Tibial nerve (tissue), 4 donors: ENCODE results near the gene SDK2. TPM values are rescaled to one million over a fixed set of nuclear protein-coding genes. Genes with fewer than 3 reads are reported as not detected.
A peak's percentile ranks its signal among the peaks of the same experiment; 100 is the strongest.

Source experiments
- DNase-seq, 2 donors: peaks; one replicate each; pipeline ENCODE4 v3.0.0-alpha.2; 2019; ENCODE audit warnings: low spot score in 2 of 2
- H3K27ac ChIP-seq, 4 donors: fragments of 200-600 bp; sonication (generic) in 3 of 4; one replicate each; pipeline ENCODE4 v1.5.1; 2017 to 2019; ENCODE audit warnings: mild to moderate bottlenecking in 1 of 4
- H3K27me3 ChIP-seq, 2 donors: fragments of 200-600 bp; sonication (generic) in 1 of 2; one replicate each; pipeline versions ENCODE4 v1.5.1 to v1.6.0; 2017 to 2019
- H3K36me3 ChIP-seq, 3 donors: fragments of 200-600 bp; sonication (generic); one replicate each; pipeline ENCODE4 v1.5.1; 2018 to 2019
- H3K4me1 ChIP-seq, 4 donors: fragments of 200-600 bp; sonication (generic) in 3 of 4; one replicate each; pipeline ENCODE4 v1.5.1; 2017 to 2019
- H3K4me3 ChIP-seq, 4 donors: fragments of 200-600 bp; sonication (generic) in 3 of 4; one replicate each; pipeline ENCODE4 v1.5.1; 2017 to 2019; ENCODE audit warnings: mild to moderate bottlenecking in 1 of 4, moderate library complexity in 1 of 4
- H3K9me3 ChIP-seq, 4 donors: fragments of 200-600 bp; sonication (generic) in 3 of 4; one replicate each; pipeline ENCODE4 v1.5.1; 2017 to 2019
- EP300 ChIP-seq, 2 donors: sonication (generic); formaldehyde crosslinking; IDR thresholded peaks; one replicate each; pipeline ENCODE4 v1.6.1; 2017; ENCODE audit warnings: antibody characterized with exemption in 2 of 2, mild to moderate bottlenecking in 1 of 2
- POLR2A ChIP-seq, 2 donors: fragments of 450-650 bp; IDR thresholded peaks; one replicate each; pipeline ENCODE4 v1.6.1; 2017; ENCODE audit warnings: antibody characterized with exemption in 2 of 2, mild to moderate bottlenecking in 2 of 2, moderate library complexity in 2 of 2
- WGBS, 2 donors: methylation state at CpG; one replicate each; pipeline ENCODE4 v1.1.5; 2018; 5-methylcytosine and 5-hydroxymethylcytosine counted together
- total RNA-seq, 4 donors: library from RNA; depleted of rRNA; stranded (reverse); fragments of >200 nt; gene quantifications; one replicate each; pipeline ENCODE4 v1.1.0, GENCODE V29; 2016
- TF ChIP-seq, protein P1 (sequence below), 5 experiments: fragments of 200-600 bp in 3 of 5; fragments of 450-650 bp in 2 of 5; sonication (generic) in 3 of 5; IDR thresholded peaks; one replicate each; pipeline ENCODE4 v1.5.1; 2016 to 2019; ENCODE audit warnings: antibody characterized with exemption in 5 of 5, mild to moderate bottlenecking in 3 of 5, moderate library complexity in 2 of 5

The SDK2 gene
- total RNA-seq, 4 donors from 2014 or later, result 3.1 to 6.3 (median 4.6) TPM

DNA sequence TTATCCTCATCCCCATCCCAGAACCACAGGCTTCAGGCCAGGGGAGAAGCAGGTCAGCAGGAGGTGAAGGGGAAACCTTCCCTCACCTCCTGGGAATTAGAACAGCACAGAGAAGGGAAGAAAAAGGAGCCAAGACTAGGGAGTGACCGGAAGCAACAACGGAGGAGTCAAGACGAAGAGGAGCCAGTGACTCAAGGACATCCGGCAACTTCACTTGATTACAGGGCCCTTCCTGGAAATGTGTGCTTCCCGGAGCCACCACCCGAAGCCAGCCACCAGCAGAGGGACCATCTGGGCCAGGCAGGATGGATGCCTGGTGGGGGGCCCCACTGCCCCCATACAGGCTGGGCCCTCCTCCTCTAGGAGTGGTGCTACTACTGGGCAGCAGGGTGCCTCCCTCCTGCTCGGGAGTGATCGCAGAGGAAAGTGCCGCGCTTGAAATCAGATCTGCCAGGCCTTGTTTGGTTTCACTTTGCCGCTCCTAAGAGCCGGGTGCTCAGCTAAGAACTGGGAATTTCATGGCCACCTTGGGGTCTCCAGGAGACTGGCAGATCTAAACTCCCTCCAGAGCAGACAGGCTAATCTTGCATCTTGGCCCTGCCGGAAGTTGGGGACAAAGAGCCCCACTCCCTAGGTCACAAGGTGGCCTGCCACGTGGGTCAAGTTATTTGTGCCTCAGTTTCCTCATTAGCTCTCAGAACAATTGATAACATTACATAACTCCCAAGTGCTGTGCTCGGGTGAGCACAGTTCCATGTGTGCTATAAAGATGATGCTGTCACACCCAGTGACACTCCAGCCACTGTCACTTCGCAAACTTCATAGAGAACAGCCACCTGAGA is 339.1 kb downstream of the SDK2 start:
- no peaks in the 10 kb centered on the region for H3K9me3 ChIP-seq
- no peaks in the 10 kb centered on the region for H3K36me3 ChIP-seq
- H3K27me3 ChIP-seq, result no peaks in the 10 kb centered on the region
- DNase-seq, result no peak
- 12 to 20% methylated on average over 14 to 15 of the region's 16 CpGs for WGBS, 2 donors
- H3K4me3 ChIP-seq, result peak overlapping the region; percentile 22 to 54 (median 36)
- peaks cover 3 to 94% (median 77%) of the 10 kb centered on the region in 4 donors for H3K4me1 ChIP-seq
- TF ChIP-seq POLR2A (IDR thresholded peaks at IDR 0.05), result no peak
- TF ChIP-seq, protein P1, sequence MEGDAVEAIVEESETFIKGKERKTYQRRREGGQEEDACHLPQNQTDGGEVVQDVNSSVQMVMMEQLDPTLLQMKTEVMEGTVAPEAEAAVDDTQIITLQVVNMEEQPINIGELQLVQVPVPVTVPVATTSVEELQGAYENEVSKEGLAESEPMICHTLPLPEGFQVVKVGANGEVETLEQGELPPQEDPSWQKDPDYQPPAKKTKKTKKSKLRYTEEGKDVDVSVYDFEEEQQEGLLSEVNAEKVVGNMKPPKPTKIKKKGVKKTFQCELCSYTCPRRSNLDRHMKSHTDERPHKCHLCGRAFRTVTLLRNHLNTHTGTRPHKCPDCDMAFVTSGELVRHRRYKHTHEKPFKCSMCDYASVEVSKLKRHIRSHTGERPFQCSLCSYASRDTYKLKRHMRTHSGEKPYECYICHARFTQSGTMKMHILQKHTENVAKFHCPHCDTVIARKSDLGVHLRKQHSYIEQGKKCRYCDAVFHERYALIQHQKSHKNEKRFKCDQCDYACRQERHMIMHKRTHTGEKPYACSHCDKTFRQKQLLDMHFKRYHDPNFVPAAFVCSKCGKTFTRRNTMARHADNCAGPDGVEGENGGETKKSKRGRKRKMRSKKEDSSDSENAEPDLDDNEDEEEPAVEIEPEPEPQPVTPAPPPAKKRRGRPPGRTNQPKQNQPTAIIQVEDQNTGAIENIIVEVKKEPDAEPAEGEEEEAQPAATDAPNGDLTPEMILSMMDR (IDR thresholded peaks at IDR 0.05), result peak; percentile 16 to 60 (median 31)
- TF ChIP-seq EP300 (IDR thresholded peaks at IDR 0.05), result peak in 1 of 2 donors; percentile 82
- peak overlapping the region; percentile 87 to 99 (median 99) for H3K27ac ChIP-seq

DNA sequence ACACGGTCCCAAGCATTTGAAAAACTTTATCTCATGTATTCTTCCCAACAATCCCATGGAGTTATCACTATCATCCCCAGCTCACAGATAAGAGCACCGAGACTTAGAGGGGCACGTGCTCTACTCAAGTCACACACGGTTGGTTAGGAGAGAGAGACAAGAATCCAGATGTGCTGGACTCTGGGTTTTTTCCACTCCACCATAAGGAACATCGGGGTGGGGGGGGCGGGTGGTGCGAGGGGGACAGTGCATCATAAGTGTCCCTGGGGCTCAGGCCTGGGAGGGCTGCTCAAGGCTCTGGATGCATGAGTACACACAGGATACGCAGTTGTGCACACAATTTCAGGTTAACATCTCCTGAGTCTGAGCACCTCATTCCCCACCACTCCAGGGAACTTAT is 339.8 kb downstream of the SDK2 start:
- peaks cover 3 to 94% (median 77%) of the 10 kb centered on the region in 4 donors for H3K4me1 ChIP-seq
- 36 to 38% methylated on average over 8 of the region's 8 CpGs for WGBS, 2 donors

DNA sequence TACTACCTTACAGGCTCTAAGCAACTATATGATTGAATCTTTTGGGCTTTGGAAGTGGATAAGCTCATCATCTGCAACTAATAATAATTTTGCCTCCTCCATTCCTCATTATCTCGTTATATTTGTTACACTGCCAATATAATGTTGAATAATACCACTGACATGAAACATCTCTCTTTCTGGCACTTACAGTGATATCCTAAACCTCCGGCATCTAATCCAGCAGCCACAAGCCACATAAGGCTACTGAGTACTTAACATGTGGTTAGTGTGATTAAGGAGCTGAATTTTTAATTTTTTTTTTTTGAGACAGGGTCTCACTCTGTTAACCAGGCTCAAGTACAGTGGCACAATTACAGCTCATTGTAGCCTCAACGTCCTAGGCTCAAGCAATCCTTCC is 342.1 kb downstream of the SDK2 start:
- TF ChIP-seq POLR2A (IDR thresholded peaks at IDR 0.05), result no peak
- no peak for TF ChIP-seq EP300 (IDR thresholded peaks at IDR 0.05)
- TF ChIP-seq, protein P1 (IDR thresholded peaks at IDR 0.05), result no peak

More for the DNA sequence above, 339.8 kb downstream of the SDK2 start:
- Histone ChIP-seq H3K9me3 (no peaks in the 10 kb centered on the region), H3K27ac (peak overlapping the region; percentile 87 to 99 (median 99)), H3K4me3 (peak overlapping the region in 2 of 4 donors; percentile 48 to 54), H3K27me3 (no peaks in the 10 kb centered on the region), H3K36me3 (no peaks in the 10 kb centered on the region)
- no peak for DNase-seq
- TF ChIP-seq POLR2A (IDR thresholded peaks at IDR 0.05) (no peak), EP300 (IDR thresholded peaks at IDR 0.05) (no peak)
- TF ChIP-seq, protein P1 (IDR thresholded peaks at IDR 0.05), result no peak

DNA sequence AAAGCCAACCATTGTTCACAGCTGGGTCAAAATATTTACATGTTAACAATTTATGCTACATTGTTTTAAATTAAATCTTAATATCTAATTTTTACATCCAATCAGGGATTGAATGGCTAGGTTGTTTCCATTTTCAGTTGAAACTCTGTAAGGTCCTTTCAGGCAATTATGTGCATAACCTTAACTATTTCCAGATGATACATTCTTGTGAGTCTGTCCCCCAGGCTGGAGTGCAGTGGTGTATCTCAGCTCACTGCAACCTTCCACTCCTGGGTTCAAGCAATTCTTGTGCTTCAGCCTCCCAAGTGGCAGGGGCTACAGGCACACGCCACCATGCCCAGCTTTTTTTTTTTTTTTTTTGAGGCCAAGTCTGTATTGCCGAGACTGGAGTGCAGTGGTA is 342.9 kb downstream of the SDK2 start:
- no peak for DNase-seq
- WGBS, 2 donors, result 51 to 61% methylated on average over 2 of the region's 2 CpGs
- Histone ChIP-seq H3K27ac (peak overlapping the region in 2 of 4 donors; percentile 58 to 74), H3K36me3 (no peaks in the 10 kb centered on the region), H3K4me3 (no peak overlapping the region), H3K27me3 (no peaks in the 10 kb centered on the region), H3K4me1 (peaks cover 3 to 89% (median 63%) of the 10 kb centered on the region in 4 donors), H3K9me3 (no peaks in the 10 kb centered on the region)
- no peak for TF ChIP-seq POLR2A (IDR thresholded peaks at IDR 0.05)
- TF ChIP-seq, protein P1 (IDR thresholded peaks at IDR 0.05), result no peak
- TF ChIP-seq EP300 (IDR thresholded peaks at IDR 0.05), result no peak

More for the DNA sequence above, 342.1 kb downstream of the SDK2 start:
- DNase-seq, result no peak
- Histone ChIP-seq H3K36me3 (no peaks in the 10 kb centered on the region), H3K4me1 (peaks cover 3 to 93% (median 71%) of the 10 kb centered on the region in 4 donors), H3K27ac (peak overlapping the region in 2 of 4 donors; percentile 58 to 74), H3K4me3 (no peak overlapping the region), H3K27me3 (no peaks in the 10 kb centered on the region), H3K9me3 (no peaks in the 10 kb centered on the region)
- 41 to 43% methylated on average over 3 of the region's 3 CpGs for WGBS, 2 donors

DNA sequence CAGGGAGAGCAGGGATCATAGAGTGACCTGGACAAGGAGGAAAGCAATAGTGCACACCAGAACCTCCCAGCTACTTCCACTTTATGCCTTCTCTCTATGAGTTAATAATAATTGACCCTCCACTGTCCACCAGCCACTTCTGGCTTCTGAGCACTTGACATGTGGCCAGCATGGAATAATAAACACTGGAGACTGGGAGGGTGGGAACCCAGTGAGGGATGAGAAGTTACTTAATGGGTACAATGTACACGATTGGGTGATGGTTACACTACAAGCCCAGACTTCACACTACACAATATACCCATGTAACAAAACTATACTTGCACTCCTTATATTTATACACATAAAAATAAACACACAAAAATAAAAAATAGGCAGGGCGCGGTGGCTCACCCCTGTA is 343.9 kb downstream of the SDK2 start:
- H3K36me3 ChIP-seq, result no peaks in the 10 kb centered on the region
- 71 to 73% methylated on average over 3 of the region's 3 CpGs for WGBS, 2 donors
- peaks cover 0 to 89% (median 54%) of the 10 kb centered on the region in 4 donors for H3K4me1 ChIP-seq
- H3K4me3 ChIP-seq, result no peak overlapping the region
- H3K27me3 ChIP-seq, result no peaks in the 10 kb centered on the region
- H3K27ac ChIP-seq, result peak overlapping the region in 2 of 4 donors; percentile 73 to 78
- DNase-seq, result no peak
- no peaks in the 10 kb centered on the region for H3K9me3 ChIP-seq
- TF ChIP-seq, protein P1 (IDR thresholded peaks at IDR 0.05), result no peak
- no peak for TF ChIP-seq POLR2A (IDR thresholded peaks at IDR 0.05)
- TF ChIP-seq EP300 (IDR thresholded peaks at IDR 0.05), result no peak
